SK-N-SH (cell line): ENCODE data around the gene GSTO1.

Source experiments
- EP300 ChIP-seq, 2 experiments: IDR thresholded peaks; 2 replicates each; pipeline versions ENCODE4 v1.4.0 to v1.6.1; 2012; ENCODE audit warnings: borderline replicate concordance in 1 of 2, low read depth in 1 of 2, low read length in 1 of 2
- TF ChIP-seq, protein P1 (sequence below): fragments of 200-600 bp; sonication (generic); IDR thresholded peaks from 2 replicates; pipeline ENCODE4 v1.6.1; 2017; ENCODE audit warnings: antibody characterized with exemption, mild to moderate bottlenecking, moderate library complexity

- TF ChIP-seq, protein P1, sequence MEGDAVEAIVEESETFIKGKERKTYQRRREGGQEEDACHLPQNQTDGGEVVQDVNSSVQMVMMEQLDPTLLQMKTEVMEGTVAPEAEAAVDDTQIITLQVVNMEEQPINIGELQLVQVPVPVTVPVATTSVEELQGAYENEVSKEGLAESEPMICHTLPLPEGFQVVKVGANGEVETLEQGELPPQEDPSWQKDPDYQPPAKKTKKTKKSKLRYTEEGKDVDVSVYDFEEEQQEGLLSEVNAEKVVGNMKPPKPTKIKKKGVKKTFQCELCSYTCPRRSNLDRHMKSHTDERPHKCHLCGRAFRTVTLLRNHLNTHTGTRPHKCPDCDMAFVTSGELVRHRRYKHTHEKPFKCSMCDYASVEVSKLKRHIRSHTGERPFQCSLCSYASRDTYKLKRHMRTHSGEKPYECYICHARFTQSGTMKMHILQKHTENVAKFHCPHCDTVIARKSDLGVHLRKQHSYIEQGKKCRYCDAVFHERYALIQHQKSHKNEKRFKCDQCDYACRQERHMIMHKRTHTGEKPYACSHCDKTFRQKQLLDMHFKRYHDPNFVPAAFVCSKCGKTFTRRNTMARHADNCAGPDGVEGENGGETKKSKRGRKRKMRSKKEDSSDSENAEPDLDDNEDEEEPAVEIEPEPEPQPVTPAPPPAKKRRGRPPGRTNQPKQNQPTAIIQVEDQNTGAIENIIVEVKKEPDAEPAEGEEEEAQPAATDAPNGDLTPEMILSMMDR = no peak
- TF ChIP-seq EP300 (IDR thresholded peaks at IDR 0.05; ENCODE audit: borderline replicate concordance in 1 of 2, low read depth in 1 of 2, low read length in 1 of 2) = no peak
Observed at GRCh38 chr10:104256335-104256961, 1.8 kb downstream of the GSTO1 start.
